GM19193 (cell line): Measurements from ENCODE around the gene KCMF1.

Experiments used
- POLR2A ChIP-seq: IDR thresholded peaks from 4 replicates; pipeline ENCODE4 v1.6.1; 2011; ENCODE audit not compliant: insufficient read depth, insufficient read length; ENCODE audit errors: extremely low read depth

The KCMF1 gene

DNA sequence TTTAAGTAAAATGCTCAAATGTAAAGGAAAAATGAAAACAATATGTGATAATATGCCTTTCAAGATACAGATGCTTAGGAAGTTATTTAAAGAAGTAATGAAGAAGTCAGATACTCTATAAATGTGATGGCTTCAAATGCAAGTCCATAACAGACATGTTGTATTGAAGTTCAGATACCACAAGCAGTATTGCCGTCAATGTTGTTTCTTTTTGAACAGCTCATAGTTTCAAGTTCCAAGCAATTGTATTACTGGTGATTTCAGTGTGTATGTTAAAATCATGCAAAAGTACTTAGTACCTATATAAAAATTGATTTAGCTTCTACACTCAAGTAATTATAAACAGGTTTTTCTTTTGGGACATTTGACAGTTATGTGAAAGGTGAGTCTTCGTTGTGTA, 24.9 kb downstream of the KCMF1 start:
- TF ChIP-seq POLR2A: no peak

DNA sequence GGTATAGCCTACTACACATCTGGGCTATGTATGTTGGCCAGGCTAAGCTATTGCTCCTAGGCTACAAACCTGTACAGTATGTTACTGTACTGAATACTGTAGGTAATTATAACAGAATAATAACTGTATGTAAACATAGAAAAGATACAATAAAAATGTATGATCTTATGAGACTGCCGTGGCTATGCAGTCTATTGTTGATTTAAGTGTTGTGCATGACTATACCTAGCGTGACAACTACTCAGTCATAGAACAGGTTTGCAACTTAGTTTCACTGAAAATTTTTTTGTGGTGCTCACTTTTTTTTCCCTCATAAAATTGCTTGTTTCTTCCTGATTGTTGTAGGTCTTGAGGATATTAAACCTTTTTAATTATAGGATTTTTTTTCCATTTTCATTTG, 25.9 kb downstream of the KCMF1 start:
- TF ChIP-seq POLR2A: no peak

DNA sequence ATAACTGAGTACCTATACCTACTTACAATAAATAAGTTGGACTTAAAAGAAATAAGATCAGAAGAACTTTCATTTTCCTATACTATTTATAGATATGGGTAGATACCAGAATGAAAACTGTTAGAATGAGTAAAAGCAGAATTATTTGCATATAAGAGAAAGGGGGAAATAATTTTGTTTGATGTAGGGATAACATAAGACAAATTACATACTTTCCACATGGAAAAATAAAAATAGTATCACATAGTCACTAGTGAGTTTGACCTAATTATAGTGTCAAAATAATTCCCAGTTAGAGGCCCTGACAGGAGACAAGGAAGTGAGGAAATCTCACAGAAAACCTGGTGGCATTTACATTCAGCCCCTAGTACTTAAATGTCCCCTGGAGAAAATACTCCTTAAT, 28.6 kb downstream of the KCMF1 start:
- no peak for TF ChIP-seq POLR2A

DNA sequence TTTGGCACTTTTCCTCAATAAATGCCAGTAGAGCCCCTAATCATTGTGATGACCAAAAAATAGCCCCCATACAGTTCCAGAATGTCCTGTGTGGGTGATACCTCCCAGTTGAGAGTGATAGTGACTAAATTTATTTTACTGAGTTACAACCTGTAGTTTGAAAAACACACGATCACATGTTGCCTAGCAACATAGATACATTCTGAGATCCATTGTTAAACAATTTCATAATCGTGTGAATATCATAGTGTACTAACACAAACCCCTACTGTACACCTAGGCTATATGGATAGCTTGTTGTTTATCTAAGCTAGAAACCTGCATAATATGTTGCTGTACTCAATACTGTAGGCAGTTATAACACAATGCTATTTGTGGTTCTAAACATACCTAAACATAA, 30.6 kb downstream of the KCMF1 start:
- TF ChIP-seq POLR2A: no peak

DNA sequence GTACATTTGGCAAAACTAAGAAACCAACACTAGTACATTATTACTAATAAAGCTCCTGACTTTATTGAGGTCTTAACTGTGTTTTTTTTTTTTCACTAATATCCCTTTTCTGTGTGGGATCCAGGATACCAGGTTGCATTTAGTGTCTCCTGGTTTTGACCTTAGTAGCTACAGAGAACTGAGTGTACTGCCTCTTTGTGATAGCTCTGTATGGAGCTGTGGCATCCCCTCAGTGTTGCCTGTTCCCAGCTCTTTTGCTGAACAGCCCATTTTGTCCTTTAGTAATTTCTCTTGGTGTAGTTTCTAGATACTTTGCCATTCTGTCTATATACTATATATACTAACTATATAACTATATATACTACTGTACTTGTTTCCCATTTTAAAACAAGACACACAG, 31.6 kb downstream of the KCMF1 start:
- TF ChIP-seq POLR2A: no peak

DNA sequence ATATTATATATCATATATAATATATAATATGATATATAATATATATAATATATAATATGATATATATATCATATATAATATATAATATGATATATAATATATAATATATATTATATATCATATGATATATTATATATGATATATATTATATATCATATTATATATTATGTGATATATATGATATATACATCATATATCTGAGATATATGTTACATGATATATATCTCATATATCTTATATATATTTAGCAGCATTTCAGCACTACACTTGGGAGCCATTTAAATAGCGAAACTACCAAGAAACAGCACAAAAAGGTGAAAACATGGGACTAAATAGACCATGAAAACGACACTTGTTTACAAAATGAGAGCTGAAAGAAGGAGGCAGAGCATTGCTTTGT, 37.3 kb downstream of the KCMF1 start:
- no peak for TF ChIP-seq POLR2A

DNA sequence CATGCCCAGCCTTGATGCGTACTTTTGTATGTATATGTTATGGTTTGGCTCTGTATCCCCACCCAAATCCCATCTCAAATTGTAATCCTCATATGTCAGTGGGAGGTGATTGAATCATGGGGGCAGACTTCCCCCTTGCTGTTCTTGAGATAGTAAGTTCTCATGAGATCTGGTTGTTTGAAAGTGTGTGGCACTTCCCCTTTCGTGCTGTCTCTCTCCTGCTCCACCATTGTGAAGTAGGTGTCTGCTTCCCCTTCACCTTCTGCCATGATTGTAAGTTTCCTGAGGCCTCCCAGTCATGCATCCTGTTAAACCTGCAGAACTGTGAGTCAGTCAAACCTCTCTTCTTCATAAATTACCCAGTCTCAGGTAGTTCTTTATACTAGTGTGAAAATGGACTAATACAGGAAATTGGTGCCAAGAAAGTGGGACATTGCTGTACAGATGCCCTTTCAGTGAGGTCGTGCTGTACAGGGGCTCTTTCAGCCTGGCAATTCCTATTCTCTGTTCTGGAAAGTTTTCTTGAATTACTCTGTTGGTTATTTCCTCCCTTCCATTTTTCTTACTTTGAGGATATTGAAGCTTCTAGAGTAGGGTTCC, 38.2 kb downstream of the KCMF1 start:
- no peak for TF ChIP-seq POLR2A

DNA sequence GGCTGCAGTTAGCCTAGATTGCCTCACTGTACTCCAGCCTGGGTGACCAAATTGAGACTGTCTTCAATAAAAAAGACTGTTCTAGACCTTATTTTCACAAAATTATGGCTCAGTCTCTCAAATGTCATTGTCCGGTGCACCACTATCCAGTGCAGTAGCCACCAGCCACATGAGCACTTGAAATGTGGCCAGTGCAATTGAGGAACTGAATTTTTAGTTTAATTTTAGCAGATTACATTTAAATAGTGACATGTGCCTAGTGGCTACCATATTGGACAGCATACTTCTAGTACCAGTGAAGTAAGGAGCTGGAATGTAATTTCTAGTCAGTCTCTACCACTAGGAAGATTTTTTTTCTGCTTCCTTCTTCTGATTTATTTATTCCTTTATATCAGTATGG, 39.4 kb downstream of the KCMF1 start:
- no peak for TF ChIP-seq POLR2A

DNA sequence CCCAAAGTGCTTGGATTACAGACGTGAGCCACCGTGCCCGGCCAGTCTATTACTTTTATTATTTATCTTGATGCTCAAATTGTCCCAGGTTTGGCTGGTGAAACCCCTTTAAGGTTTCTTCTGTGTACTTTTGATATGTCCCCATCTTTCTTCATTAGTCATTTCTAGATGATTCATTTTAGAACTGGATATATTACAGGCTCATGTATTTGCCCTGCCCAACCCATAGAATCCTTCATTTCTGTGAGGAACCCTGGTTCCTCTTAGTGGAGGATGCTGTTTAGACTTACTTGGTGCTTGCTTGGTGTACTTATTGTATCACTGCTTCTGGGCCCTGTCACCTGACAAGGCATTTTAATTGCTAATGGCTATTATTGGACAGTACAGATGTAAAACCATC, 40.1 kb downstream of the KCMF1 start:
- TF ChIP-seq POLR2A: no peak

DNA sequence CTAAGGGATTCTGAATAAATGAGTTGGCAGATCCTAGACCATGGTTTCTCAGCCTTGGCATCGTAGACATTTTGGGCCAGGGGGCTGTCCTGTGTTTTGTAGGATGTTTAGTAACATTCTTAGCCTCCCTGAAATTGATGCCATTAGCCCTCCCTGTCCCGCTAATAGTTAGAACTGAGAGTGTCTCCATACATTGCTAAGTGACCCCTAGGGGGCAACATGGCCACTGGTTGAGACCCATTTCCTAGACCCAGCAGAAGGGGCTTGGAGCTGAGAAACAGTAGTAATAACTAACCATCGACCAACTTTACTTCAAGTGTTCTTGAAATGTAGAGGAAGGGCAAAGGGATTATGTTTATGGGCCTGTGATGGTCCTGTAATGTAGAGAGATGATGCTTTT, 40.8 kb downstream of the KCMF1 start:
- TF ChIP-seq POLR2A: no peak

DNA sequence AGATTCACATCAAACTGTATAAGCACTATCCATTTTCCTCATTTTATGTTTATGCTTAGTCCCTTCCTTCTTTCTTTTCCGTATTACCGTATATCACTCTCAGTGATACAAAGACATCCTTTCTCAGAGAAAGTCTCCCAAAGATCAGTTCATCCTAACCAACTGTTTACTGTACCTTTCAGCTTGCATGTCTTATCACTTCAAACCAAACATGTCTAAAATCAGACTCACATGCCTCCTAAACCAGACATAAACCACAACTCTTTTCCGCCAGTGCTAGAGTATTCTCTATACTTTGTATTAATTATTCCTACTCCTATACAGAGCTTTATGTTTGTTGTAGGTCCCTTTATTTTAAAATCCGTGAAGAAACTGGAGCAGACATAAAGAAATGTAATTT, 41.5 kb downstream of the KCMF1 start:
- no peak for TF ChIP-seq POLR2A

DNA sequence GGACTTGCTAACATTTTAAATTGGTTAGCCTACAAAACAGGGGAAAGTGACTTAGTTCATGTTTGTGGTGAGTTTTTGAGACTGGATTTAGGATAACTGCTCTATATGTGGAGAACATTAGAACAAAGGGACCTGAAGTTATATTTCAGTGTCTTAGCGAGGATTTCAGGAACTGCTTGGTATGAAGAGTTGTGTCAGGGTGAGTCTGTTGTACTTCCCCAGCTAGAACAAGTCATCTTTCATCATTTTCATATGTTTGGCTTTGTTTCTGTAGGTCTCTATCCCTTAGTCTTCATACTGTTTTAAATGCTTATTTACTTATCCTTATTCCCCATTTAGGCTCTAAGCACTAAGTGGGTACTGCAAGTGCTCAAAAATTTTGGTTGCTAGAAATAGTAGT, 41.9 kb downstream of the KCMF1 start:
- no peak for TF ChIP-seq POLR2A

DNA sequence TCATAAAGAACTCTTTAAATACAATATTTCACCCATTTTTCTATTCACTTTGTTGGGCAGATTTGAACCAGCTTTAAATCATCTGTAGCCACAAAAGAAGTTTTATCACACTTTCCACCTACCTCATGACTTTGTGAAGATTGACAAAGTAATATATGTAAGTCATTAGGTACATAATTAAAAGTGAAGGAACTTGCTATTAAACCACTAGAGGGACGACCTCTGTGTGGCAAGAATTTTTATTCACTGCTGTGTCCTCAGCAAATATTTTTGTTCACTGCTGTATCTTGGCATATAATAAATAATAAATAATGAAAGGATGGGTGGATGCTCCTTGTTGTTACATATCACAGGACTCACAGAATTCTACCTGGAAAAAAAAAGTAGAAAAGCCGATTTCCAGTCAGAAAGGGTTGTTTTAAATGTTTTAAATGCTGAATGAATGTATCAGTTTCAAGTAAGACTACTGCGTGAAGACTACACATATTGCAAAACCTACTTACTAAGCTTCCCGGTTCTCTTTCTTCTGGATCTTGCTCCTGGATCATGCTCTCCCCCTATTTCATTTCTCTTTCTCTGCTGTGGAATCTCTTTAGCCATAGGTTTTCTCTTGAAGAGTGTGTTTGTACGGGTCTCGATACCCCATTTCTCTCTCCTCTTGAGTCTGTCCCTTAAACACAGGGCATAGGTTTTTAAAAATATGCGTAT, 44.8 kb downstream of the KCMF1 start:
- TF ChIP-seq POLR2A: no peak

DNA sequence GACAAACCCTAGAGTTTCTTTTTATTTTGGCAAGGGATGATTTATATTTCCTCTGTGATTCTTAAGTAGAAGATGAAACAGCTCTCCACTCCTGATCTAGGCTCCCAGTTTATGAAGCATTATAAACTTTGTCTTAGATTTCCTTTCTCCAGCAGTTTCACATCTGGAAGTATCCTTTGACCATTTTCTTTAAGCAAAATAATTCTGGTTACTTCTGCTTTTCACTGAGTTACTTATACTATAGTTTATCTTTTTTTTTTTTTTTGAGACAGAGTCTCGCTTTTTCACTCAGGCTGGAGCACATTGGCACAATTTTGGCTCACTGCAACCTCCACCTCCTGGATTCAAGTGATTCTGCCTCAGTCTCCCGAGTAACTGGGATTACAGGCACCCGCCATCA, 45.5 kb downstream of the KCMF1 start:
- no peak for TF ChIP-seq POLR2A

DNA sequence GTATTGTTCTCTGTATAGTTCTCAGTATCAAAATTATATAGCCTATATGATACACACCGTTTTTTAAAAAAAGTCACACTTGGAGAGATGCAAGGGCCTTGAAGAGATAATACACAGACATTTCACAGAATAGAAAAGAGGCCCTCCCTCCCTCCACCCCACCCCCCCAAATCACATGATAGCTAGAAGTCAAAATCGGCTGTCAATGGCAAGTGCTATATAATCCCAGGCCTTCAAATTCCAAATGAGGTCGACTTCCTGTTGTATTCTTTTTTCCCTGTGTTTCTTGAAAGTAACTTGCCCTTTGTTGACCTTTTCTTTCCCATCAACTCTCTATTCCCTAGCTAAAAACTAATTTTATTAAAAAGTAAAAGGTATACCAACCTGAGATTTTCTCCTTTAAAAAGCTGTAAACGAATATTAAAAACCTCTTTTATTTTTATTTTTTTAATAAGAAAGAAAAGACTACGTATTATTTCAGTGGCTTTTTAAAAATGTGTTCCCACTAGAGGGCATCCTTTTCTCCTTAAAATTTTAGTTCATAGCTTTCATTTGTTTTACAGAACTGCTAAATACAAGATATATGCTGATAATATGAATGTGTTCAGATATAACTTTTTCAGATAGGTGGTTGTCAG, 46.6 kb downstream of the KCMF1 start:
- no peak for TF ChIP-seq POLR2A

DNA sequence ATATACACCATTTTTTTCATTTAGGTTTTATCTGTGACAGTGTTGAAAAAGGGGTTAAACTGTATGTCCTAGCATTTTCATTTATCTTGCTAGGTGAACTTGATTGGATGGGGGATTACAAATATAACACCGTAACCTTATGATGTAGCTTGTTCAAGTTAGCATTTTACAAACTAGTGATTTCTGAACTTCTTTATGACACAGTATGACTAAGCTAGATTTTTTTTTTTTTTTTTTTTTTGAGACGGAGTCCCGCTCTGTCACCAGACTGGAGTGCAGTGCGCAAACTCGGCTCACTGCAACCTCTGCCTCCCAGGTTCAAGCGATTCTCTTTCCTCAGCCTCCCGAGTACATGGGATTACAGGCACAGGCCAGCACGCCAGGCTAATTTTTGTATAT, 47.1 kb downstream of the KCMF1 start:
- TF ChIP-seq POLR2A: no peak
